Natural killer cell (primary cell): ENCODE results near the gene PPP1R15A. TPM values are rescaled to one million over a fixed set of nuclear protein-coding genes. Genes with fewer than 3 reads are reported as not detected.
A peak's percentile ranks its signal among the peaks of the same experiment; 100 is the strongest.

Experiments used
- ATAC-seq, 3 donors: fragments of 150-1000 bp in 2 of 3; fragments of 200-7000 bp in 1 of 3; cut with Tn5 transposase; 1 replicate in 1 of 3; 2 replicates in 2 of 3; pipeline ENCODE4 v1.10.0; 2021; ENCODE audit warnings: mild to moderate bottlenecking in 2 of 3, moderate library complexity in 2 of 3
- DNase-seq, 2 donors: peaks; one replicate each; pipeline versions ENCODE4 v3.0.0 to v3.0.0-alpha.2; 2013 to 2021; ENCODE audit warnings: mixed read lengths in 1 of 2
- H3K27ac ChIP-seq: one replicate; pipeline ENCODE4 v1.5.1; 2013; ENCODE audit warnings: mild to moderate bottlenecking, low read length
- H3K27me3 ChIP-seq: one replicate; pipeline ENCODE4 v1.6.1; 2013; ENCODE audit warnings: low read length; ENCODE audit not compliant: control insufficient read depth, insufficient read depth
- H3K36me3 ChIP-seq: one replicate; pipeline ENCODE4 v1.6.1; 2013; ENCODE audit warnings: low read length; ENCODE audit not compliant: control insufficient read depth, insufficient read depth
- H3K4me1 ChIP-seq: one replicate; pipeline ENCODE4 v1.6.1; 2013; ENCODE audit warnings: low read length; ENCODE audit not compliant: control insufficient read depth, insufficient read depth
- H3K4me3 ChIP-seq: one replicate; pipeline ENCODE4 v1.5.1; 2013; ENCODE audit warnings: low read length
- H3K9me3 ChIP-seq: one replicate; pipeline ENCODE4 v1.6.1; 2013; ENCODE audit warnings: low read length; ENCODE audit not compliant: control insufficient read depth, insufficient read depth
- H3K27ac Mint-ChIP-seq, 2 donors: one replicate each; pipeline ENCODE4 v1.8.0; 2022; ENCODE audit warnings: mild to moderate bottlenecking in 2 of 2, mixed read lengths in 2 of 2, moderate library complexity in 1 of 2
- H3K27me3 Mint-ChIP-seq, 2 donors: one replicate each; pipeline ENCODE4 v1.8.0; 2022; ENCODE audit warnings: low read depth in 2 of 2, mixed read lengths in 2 of 2
- H3K36me3 Mint-ChIP-seq: one replicate; pipeline ENCODE4 v1.8.0; 2022; ENCODE audit warnings: mixed read lengths
- H3K4me1 Mint-ChIP-seq, 2 donors: one replicate each; pipeline ENCODE4 v1.8.0; 2022; ENCODE audit warnings: mixed read lengths in 2 of 2
- H3K4me3 Mint-ChIP-seq: one replicate; pipeline ENCODE4 v1.8.0; 2022; ENCODE audit warnings: mild to moderate bottlenecking, moderate library complexity, mixed read lengths
- H3K9me3 Mint-ChIP-seq, 2 donors: one replicate each; pipeline ENCODE4 v1.8.0; 2022; ENCODE audit warnings: mixed read lengths in 2 of 2
- CTCF ChIP-seq: fragments of 200-600 bp; IDR thresholded peaks from one replicate; pipeline ENCODE4 v1.8.0; 2022; ENCODE audit warnings: antibody characterized with exemption
- WGBS: methylation state at CpG from one replicate; pipeline ENCODE4 v1.1.7; 2013; ENCODE audit warnings: missing lambda C conversion rate; ENCODE audit not compliant: insufficient coverage; 5-methylcytosine and 5-hydroxymethylcytosine counted together
- intact Hi-C: fragments of 100-400 bp; cut with micrococcal nuclease; formaldehyde crosslinking; loops from one replicate; pipeline ENCODE4 v1.14.2; 2022
- total RNA-seq, 4 donors: library from RNA; stranded (reverse); fragments of 120-200 nt in 1 of 4; gene quantifications; one replicate each; pipeline versions ENCODE4 v1.2.3 to v1.2.4, GENCODE V29; 2013 to 2022

The PPP1R15A gene
- total RNA-seq, 3 donors from 2014 or later (not counting 1 experiment from before 2014, with no cell fraction given), result 942 to 1,308 (median 1,174) TPM

GRCh38 chr19:48837687-48838086 lies 34.5 kb upstream of the PPP1R15A start:
- H3K27me3 ChIP-seq, result peaks cover 13% of the 10 kb centered on the region
- H3K9me3 ChIP-seq, result no peaks in the 10 kb centered on the region
- H3K4me1 ChIP-seq, result peaks cover 23% of the 10 kb centered on the region
- 80% methylated on average over 9 of the region's 9 CpGs for WGBS
- no peaks in the 10 kb centered on the region for H3K36me3 ChIP-seq
- ATAC-seq, result no peak
- H3K4me3 Mint-ChIP-seq, result no peak overlapping the region
- no peak for TF ChIP-seq CTCF
- no peak overlapping the region for H3K27ac Mint-ChIP-seq
- H3K4me1 Mint-ChIP-seq, result peaks cover 14 to 27% of the 10 kb centered on the region in 2 donors
- no peaks in the 10 kb centered on the region for H3K9me3 Mint-ChIP-seq
- no peak for DNase-seq
- peaks cover 0 to 22% of the 10 kb centered on the region in 2 donors for H3K27me3 Mint-ChIP-seq
- H3K36me3 Mint-ChIP-seq, result no peaks in the 10 kb centered on the region
- no peak overlapping the region for H3K27ac ChIP-seq
- intact Hi-C loops, result no loop called here
- H3K4me3 ChIP-seq, result no peak overlapping the region

- Mint-ChIP-seq H3K27me3 (peaks cover 0 to 14% of the 10 kb centered on the region in 2 donors), H3K4me3 (no peak overlapping the region), H3K27ac (no peak overlapping the region), H3K4me1 (peaks cover 10 to 16% of the 10 kb centered on the region in 2 donors), H3K9me3 (no peaks in the 10 kb centered on the region), H3K36me3 (no peaks in the 10 kb centered on the region)
- intact Hi-C loops, result no loop called here
- Histone ChIP-seq H3K27me3 (peaks cover 12% of the 10 kb centered on the region), H3K36me3 (no peaks in the 10 kb centered on the region), H3K27ac (no peak overlapping the region), H3K9me3 (no peaks in the 10 kb centered on the region), H3K4me1 (peaks cover 14% of the 10 kb centered on the region), H3K4me3 (no peak overlapping the region)
- DNase-seq (no peak), ATAC-seq (no peak)
- WGBS, result 94% methylated on average over 16 of the region's 16 CpGs
- TF ChIP-seq CTCF, result no peak
These were observed 31.2 kb upstream of the PPP1R15A start for GRCh38 chr19:48841047-48841446.

- TF ChIP-seq CTCF, result no peak
- intact Hi-C loops, result no loop called here
- Mint-ChIP-seq H3K27ac (no peak overlapping the region), H3K36me3 (no peaks in the 10 kb centered on the region), H3K27me3 (peaks cover 0 to 9% of the 10 kb centered on the region in 2 donors), H3K4me1 (peaks cover 6 to 11% of the 10 kb centered on the region in 2 donors), H3K9me3 (no peaks in the 10 kb centered on the region), H3K4me3 (no peak overlapping the region)
- H3K4me3 ChIP-seq, result no peak overlapping the region
- peaks cover 9% of the 10 kb centered on the region for H3K4me1 ChIP-seq
- no peak overlapping the region for H3K27ac ChIP-seq
- WGBS, result 98% methylated on average over 3 of the region's 6 CpGs
- ATAC-seq (no peak), DNase-seq (no peak)
- H3K27me3 ChIP-seq, result peaks cover 7% of the 10 kb centered on the region
- no peaks in the 10 kb centered on the region for H3K9me3 ChIP-seq
- H3K36me3 ChIP-seq, result no peaks in the 10 kb centered on the region
These were observed 30.6 kb upstream of the PPP1R15A start for GRCh38 chr19:48841571-48841970.

GRCh38 chr19:48842789-48843162 lies 29.4 kb upstream of the PPP1R15A start:
- DNase-seq (peak; percentile 23 to 82), ATAC-seq (peak; percentile 67 to 80 (median 73))
- Histone ChIP-seq H3K27ac (no peak overlapping the region), H3K27me3 (no peaks in the 10 kb centered on the region), H3K9me3 (no peaks in the 10 kb centered on the region), H3K4me1 (no peaks in the 10 kb centered on the region), H3K36me3 (no peaks in the 10 kb centered on the region), H3K4me3 (no peak overlapping the region)
- intact Hi-C loops, result loop anchor here (1.0 to 2.0 kb wide), 3 partner anchors 47 to 196 kb away; partner anchors contain the start of gene CA11
- Mint-ChIP-seq H3K27me3 (peaks cover 0 to 2% of the 10 kb centered on the region in 2 donors), H3K9me3 (no peaks in the 10 kb centered on the region), H3K27ac (peak overlapping the region in 1 of 2 donors; percentile 4), H3K4me3 (no peak overlapping the region), H3K36me3 (no peaks in the 10 kb centered on the region), H3K4me1 (peaks cover 0 to 5% of the 10 kb centered on the region in 2 donors)
- peak; percentile 82 for TF ChIP-seq CTCF
- 50% methylated on average over 2 of the region's 2 CpGs for WGBS
